ENCODE results near the gene GRID2. TPM values are rescaled to one million over a fixed set of nuclear protein-coding genes. Genes with fewer than 3 reads are reported as not detected.

GRID2 gene
- total RNA-seq, 2 experiments from 2014 or later = not detected

GRCh38 chr4:93688978-93689377 is 1385.2 kb downstream of the GRID2 start:
- Mint-ChIP-seq H3K4me3 (no peak overlapping the region), H3K9me3 (no peaks in the 10 kb centered on the region), H3K4me1 (no peaks in the 10 kb centered on the region), H3K27me3 (no peaks in the 10 kb centered on the region), H3K36me3 (ENCODE audit: low read depth) (no peaks in the 10 kb centered on the region), H3K27ac (no peak overlapping the region)
- no peak for DNase-seq
- POLR2A ChIA-PET = no interaction called here
- CTCF ChIA-PET = no interaction called here

GRCh38 chr4:93693141-93693540 is 1389.4 kb downstream of the GRID2 start:
- ChIA-PET CTCF (no interaction called here), POLR2A (no interaction called here)
- no peaks in the 10 kb centered on the region for H3K36me3 Mint-ChIP-seq (ENCODE audit: low read depth)
- H3K27ac Mint-ChIP-seq = no peak overlapping the region
- no peaks in the 10 kb centered on the region for H3K27me3 Mint-ChIP-seq
- H3K9me3 Mint-ChIP-seq = no peaks in the 10 kb centered on the region
- no peak for DNase-seq
- no peak overlapping the region for H3K4me3 Mint-ChIP-seq
- H3K4me1 Mint-ChIP-seq = no peaks in the 10 kb centered on the region

GRCh38 chr4:93698686-93699085 is 1394.9 kb downstream of the GRID2 start:
- CTCF ChIA-PET = no interaction called here

GRCh38 chr4:93700571-93700970 is 1396.8 kb downstream of the GRID2 start:
- DNase-seq = no peak

More at GRCh38 chr4:93698686-93699085, 1394.9 kb downstream of the GRID2 start:
- H3K9me3 Mint-ChIP-seq = no peaks in the 10 kb centered on the region
- H3K36me3 Mint-ChIP-seq (ENCODE audit: low read depth) = no peaks in the 10 kb centered on the region
- H3K27me3 Mint-ChIP-seq = no peaks in the 10 kb centered on the region
- H3K4me3 Mint-ChIP-seq = no peak overlapping the region
- no peak overlapping the region for H3K27ac Mint-ChIP-seq
- DNase-seq = no peak
- POLR2A ChIA-PET = no interaction called here
- no peaks in the 10 kb centered on the region for H3K4me1 Mint-ChIP-seq

GRCh38 chr4:93710101-93710846 is 1406.5 kb downstream of the GRID2 start:
- DNase-seq = no peak
- Mint-ChIP-seq H3K9me3 (peaks cover 2% of the 10 kb centered on the region), H3K36me3 (ENCODE audit: low read depth) (no peaks in the 10 kb centered on the region), H3K27me3 (no peaks in the 10 kb centered on the region), H3K4me3 (no peak overlapping the region), H3K27ac (no peak overlapping the region), H3K4me1 (no peaks in the 10 kb centered on the region)
- CTCF ChIA-PET = no interaction called here
- POLR2A ChIA-PET = no interaction called here

More at GRCh38 chr4:93700571-93700970, 1396.8 kb downstream of the GRID2 start:
- CTCF ChIA-PET = no interaction called here
- Mint-ChIP-seq H3K4me3 (no peak overlapping the region), H3K9me3 (no peaks in the 10 kb centered on the region), H3K27me3 (no peaks in the 10 kb centered on the region), H3K4me1 (no peaks in the 10 kb centered on the region), H3K36me3 (ENCODE audit: low read depth) (no peaks in the 10 kb centered on the region), H3K27ac (no peak overlapping the region)
- POLR2A ChIA-PET = no interaction called here

GRCh38 chr4:93710847-93711430 is 1407.2 kb downstream of the GRID2 start:
- peaks cover 2% of the 10 kb centered on the region for H3K9me3 Mint-ChIP-seq
- CTCF ChIA-PET = no interaction called here
- H3K4me1 Mint-ChIP-seq = no peaks in the 10 kb centered on the region
- DNase-seq = no peak
- POLR2A ChIA-PET = no interaction called here
- H3K27me3 Mint-ChIP-seq = no peaks in the 10 kb centered on the region
- H3K4me3 Mint-ChIP-seq = no peak overlapping the region
- no peaks in the 10 kb centered on the region for H3K36me3 Mint-ChIP-seq (ENCODE audit: low read depth)
- H3K27ac Mint-ChIP-seq = no peak overlapping the region

- no peak for DNase-seq
- Mint-ChIP-seq H3K9me3 (no peaks in the 10 kb centered on the region), H3K36me3 (ENCODE audit: low read depth) (no peaks in the 10 kb centered on the region), H3K4me3 (no peak overlapping the region), H3K27me3 (no peaks in the 10 kb centered on the region), H3K27ac (no peak overlapping the region), H3K4me1 (no peaks in the 10 kb centered on the region)
- ChIA-PET POLR2A (no interaction called here), CTCF (no interaction called here)
Observed at GRCh38 chr4:93718233-93718632, 1414.5 kb downstream of the GRID2 start.

- Mint-ChIP-seq H3K27me3 (no peaks in the 10 kb centered on the region), H3K27ac (no peak overlapping the region), H3K9me3 (peaks cover 2% of the 10 kb centered on the region), H3K36me3 (ENCODE audit: low read depth) (no peaks in the 10 kb centered on the region), H3K4me1 (no peaks in the 10 kb centered on the region), H3K4me3 (no peak overlapping the region)
- ChIA-PET POLR2A (no interaction called here), CTCF (no interaction called here)
- no peak for DNase-seq
Observed at GRCh38 chr4:93719552-93719951, 1415.8 kb downstream of the GRID2 start.

- H3K9me3 Mint-ChIP-seq = peaks cover 2% of the 10 kb centered on the region
- H3K27me3 Mint-ChIP-seq = no peaks in the 10 kb centered on the region
- DNase-seq = no peak
- H3K4me1 Mint-ChIP-seq = no peaks in the 10 kb centered on the region
- ChIA-PET POLR2A (no interaction called here), CTCF (no interaction called here)
- H3K27ac Mint-ChIP-seq = no peak overlapping the region
- no peak overlapping the region for H3K4me3 Mint-ChIP-seq
- no peaks in the 10 kb centered on the region for H3K36me3 Mint-ChIP-seq (ENCODE audit: low read depth)
Observed at GRCh38 chr4:93722446-93722845, 1418.7 kb downstream of the GRID2 start.

- no peak for DNase-seq
- H3K9me3 Mint-ChIP-seq = no peaks in the 10 kb centered on the region
- H3K4me3 Mint-ChIP-seq = no peak overlapping the region
- no peaks in the 10 kb centered on the region for H3K36me3 Mint-ChIP-seq (ENCODE audit: low read depth)
- no peaks in the 10 kb centered on the region for H3K27me3 Mint-ChIP-seq
- POLR2A ChIA-PET = no interaction called here
- CTCF ChIA-PET = no interaction called here
- no peak overlapping the region for H3K27ac Mint-ChIP-seq
- H3K4me1 Mint-ChIP-seq = no peaks in the 10 kb centered on the region
Observed at GRCh38 chr4:93730251-93730650, 1426.5 kb downstream of the GRID2 start.

- no peaks in the 10 kb centered on the region for H3K9me3 Mint-ChIP-seq
- H3K36me3 Mint-ChIP-seq (ENCODE audit: low read depth) = no peaks in the 10 kb centered on the region
- DNase-seq = no peak
- H3K4me1 Mint-ChIP-seq = no peaks in the 10 kb centered on the region
- ChIA-PET CTCF (no interaction called here), POLR2A (no interaction called here)
- no peaks in the 10 kb centered on the region for H3K27me3 Mint-ChIP-seq
- no peak overlapping the region for H3K27ac Mint-ChIP-seq
- no peak overlapping the region for H3K4me3 Mint-ChIP-seq
Observed at GRCh38 chr4:93730760-93731159, 1427.0 kb downstream of the GRID2 start.

GRCh38 chr4:93731456-93731855 is 1427.7 kb downstream of the GRID2 start:
- no peak overlapping the region for H3K27ac Mint-ChIP-seq
- H3K27me3 Mint-ChIP-seq = no peaks in the 10 kb centered on the region
- no peak overlapping the region for H3K4me3 Mint-ChIP-seq
- ChIA-PET POLR2A (no interaction called here), CTCF (no interaction called here)
- H3K4me1 Mint-ChIP-seq = no peaks in the 10 kb centered on the region
- no peaks in the 10 kb centered on the region for H3K36me3 Mint-ChIP-seq (ENCODE audit: low read depth)
- DNase-seq = no peak
- no peaks in the 10 kb centered on the region for H3K9me3 Mint-ChIP-seq

GRCh38 chr4:93732509-93732908 is 1428.7 kb downstream of the GRID2 start:
- DNase-seq = no peak
- Mint-ChIP-seq H3K4me3 (no peak overlapping the region), H3K27me3 (no peaks in the 10 kb centered on the region), H3K4me1 (no peaks in the 10 kb centered on the region), H3K9me3 (no peaks in the 10 kb centered on the region), H3K36me3 (ENCODE audit: low read depth) (no peaks in the 10 kb centered on the region), H3K27ac (no peak overlapping the region)
- ChIA-PET CTCF (no interaction called here), POLR2A (no interaction called here)

GRCh38 chr4:93740890-93741289 is 1437.1 kb downstream of the GRID2 start:
- H3K4me3 Mint-ChIP-seq = no peak overlapping the region
- ChIA-PET POLR2A (no interaction called here), CTCF (no interaction called here)
- no peak overlapping the region for H3K27ac Mint-ChIP-seq
- no peaks in the 10 kb centered on the region for H3K36me3 Mint-ChIP-seq (ENCODE audit: low read depth)
- no peak for DNase-seq
- H3K4me1 Mint-ChIP-seq = no peaks in the 10 kb centered on the region
- H3K27me3 Mint-ChIP-seq = no peaks in the 10 kb centered on the region
- H3K9me3 Mint-ChIP-seq = no peaks in the 10 kb centered on the region

All from activated CD4-positive, alpha-beta memory T cell treated with anti-CD3 and anti-CD28 coated beads, Interleukin-2, amount 10 ng/mL, durations not matched to agents 7 days and 5 days (primary cell).